ENCODE data around the gene NR1H3.

DNA sequence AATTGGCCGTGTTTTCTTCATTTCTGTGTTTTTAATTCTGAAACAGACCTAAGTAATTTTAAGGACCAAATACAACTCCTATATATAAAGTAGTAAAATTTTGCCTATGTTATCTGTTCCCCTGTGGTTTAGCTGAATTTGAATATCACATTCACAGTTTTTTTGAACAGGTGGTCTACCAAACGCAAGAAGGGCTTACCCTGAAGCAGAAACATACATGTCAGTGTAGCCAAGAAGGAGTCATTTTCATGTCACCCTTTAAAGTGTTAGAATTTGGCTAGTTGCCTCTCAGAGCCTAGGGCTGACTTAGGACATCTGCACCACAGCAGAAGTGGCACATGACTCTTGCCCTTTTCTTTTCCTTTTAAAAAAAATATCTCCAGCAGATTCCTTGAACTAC lies 60.4 kb downstream of the NR1H3 start:
- TF ChIP-seq MEF2A (IDR thresholded peaks at IDR 0.05; ENCODE audit: borderline replicate concordance, low read depth), result no peak
- TF ChIP-seq FOXJ3 (CRISPR knock-in tag; IDR thresholded peaks at IDR 0.05), result no peak
- TF ChIP-seq CTCF (IDR thresholded peaks at IDR 0.05), result no peak
- no peak for TF ChIP-seq GATA2 (CRISPR knock-in tag; IDR thresholded peaks at IDR 0.05)
- TF ChIP-seq EP300 (IDR thresholded peaks at IDR 0.05; ENCODE audit: borderline replicate concordance in 1 of 2, low read depth in 1 of 2, low read length in 1 of 2), result no peak
- no peak for TF ChIP-seq REST (IDR thresholded peaks at IDR 0.05; ENCODE audit: low read depth, low read length)
- no peak for TF ChIP-seq YY1 (IDR thresholded peaks at IDR 0.05; ENCODE audit: low read depth)
- TF ChIP-seq POLR2AphosphoS5 (IDR thresholded peaks at IDR 0.05; ENCODE audit: low read depth, low read length), result no peak
- TF ChIP-seq, protein P1, sequence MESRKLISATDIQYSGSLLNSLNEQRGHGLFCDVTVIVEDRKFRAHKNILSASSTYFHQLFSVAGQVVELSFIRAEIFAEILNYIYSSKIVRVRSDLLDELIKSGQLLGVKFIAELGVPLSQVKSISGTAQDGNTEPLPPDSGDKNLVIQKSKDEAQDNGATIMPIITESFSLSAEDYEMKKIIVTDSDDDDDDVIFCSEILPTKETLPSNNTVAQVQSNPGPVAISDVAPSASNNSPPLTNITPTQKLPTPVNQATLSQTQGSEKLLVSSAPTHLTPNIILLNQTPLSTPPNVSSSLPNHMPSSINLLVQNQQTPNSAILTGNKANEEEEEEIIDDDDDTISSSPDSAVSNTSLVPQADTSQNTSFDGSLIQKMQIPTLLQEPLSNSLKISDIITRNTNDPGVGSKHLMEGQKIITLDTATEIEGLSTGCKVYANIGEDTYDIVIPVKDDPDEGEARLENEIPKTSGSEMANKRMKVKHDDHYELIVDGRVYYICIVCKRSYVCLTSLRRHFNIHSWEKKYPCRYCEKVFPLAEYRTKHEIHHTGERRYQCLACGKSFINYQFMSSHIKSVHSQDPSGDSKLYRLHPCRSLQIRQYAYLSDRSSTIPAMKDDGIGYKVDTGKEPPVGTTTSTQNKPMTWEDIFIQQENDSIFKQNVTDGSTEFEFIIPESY (IDR thresholded peaks at IDR 0.05; ENCODE audit: borderline replicate concordance, low read depth), result no peak
- TF ChIP-seq, protein P2, sequence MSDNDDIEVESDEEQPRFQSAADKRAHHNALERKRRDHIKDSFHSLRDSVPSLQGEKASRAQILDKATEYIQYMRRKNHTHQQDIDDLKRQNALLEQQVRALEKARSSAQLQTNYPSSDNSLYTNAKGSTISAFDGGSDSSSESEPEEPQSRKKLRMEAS (IDR thresholded peaks at IDR 0.05; ENCODE audit: low read depth), result no peak

Data from SK-N-SH (cell line).